HL-60 (cell line): ENCODE data around the gene DHX15.

ENCODE experiments used
- POLR2AphosphoS5 ChIP-seq: IDR thresholded peaks from 2 replicates; pipeline ENCODE4 v1.6.1; 2012; ENCODE audit warnings: low read depth
- TF ChIP-seq, protein P1 (sequence below): IDR thresholded peaks from one replicate; pipeline ENCODE4 v1.5.1; 2011; ENCODE audit warnings: low read length, control low read depth, inconsistent platforms; ENCODE audit not compliant: insufficient read depth
- TF ChIP-seq, protein P2 (sequence below): IDR thresholded peaks from 2 replicates; pipeline ENCODE4 v1.6.1; 2012; ENCODE audit warnings: low read depth; ENCODE audit not compliant: insufficient replicate concordance

DNA sequence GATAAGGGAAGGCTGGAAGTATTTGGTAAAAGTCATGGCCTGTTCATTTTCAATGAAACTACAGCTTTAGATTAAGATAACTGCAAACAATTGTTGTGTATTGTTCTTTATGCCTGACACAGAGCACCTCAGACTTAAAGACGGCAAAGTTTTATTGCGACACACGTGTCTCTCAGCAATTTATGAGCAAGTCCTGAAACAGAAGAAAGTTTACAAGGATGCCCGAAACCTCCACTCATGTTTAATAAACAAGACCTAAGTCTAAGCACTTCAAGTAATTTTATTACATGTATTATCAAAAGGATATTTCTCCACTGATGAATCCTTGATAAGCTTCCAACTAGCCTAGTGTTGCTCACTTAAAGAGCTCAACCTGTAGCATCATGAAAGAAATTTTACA is 51.0 kb downstream of the DHX15 start:
- TF ChIP-seq, protein P1, sequence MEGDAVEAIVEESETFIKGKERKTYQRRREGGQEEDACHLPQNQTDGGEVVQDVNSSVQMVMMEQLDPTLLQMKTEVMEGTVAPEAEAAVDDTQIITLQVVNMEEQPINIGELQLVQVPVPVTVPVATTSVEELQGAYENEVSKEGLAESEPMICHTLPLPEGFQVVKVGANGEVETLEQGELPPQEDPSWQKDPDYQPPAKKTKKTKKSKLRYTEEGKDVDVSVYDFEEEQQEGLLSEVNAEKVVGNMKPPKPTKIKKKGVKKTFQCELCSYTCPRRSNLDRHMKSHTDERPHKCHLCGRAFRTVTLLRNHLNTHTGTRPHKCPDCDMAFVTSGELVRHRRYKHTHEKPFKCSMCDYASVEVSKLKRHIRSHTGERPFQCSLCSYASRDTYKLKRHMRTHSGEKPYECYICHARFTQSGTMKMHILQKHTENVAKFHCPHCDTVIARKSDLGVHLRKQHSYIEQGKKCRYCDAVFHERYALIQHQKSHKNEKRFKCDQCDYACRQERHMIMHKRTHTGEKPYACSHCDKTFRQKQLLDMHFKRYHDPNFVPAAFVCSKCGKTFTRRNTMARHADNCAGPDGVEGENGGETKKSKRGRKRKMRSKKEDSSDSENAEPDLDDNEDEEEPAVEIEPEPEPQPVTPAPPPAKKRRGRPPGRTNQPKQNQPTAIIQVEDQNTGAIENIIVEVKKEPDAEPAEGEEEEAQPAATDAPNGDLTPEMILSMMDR: no peak
- TF ChIP-seq, protein P2, sequence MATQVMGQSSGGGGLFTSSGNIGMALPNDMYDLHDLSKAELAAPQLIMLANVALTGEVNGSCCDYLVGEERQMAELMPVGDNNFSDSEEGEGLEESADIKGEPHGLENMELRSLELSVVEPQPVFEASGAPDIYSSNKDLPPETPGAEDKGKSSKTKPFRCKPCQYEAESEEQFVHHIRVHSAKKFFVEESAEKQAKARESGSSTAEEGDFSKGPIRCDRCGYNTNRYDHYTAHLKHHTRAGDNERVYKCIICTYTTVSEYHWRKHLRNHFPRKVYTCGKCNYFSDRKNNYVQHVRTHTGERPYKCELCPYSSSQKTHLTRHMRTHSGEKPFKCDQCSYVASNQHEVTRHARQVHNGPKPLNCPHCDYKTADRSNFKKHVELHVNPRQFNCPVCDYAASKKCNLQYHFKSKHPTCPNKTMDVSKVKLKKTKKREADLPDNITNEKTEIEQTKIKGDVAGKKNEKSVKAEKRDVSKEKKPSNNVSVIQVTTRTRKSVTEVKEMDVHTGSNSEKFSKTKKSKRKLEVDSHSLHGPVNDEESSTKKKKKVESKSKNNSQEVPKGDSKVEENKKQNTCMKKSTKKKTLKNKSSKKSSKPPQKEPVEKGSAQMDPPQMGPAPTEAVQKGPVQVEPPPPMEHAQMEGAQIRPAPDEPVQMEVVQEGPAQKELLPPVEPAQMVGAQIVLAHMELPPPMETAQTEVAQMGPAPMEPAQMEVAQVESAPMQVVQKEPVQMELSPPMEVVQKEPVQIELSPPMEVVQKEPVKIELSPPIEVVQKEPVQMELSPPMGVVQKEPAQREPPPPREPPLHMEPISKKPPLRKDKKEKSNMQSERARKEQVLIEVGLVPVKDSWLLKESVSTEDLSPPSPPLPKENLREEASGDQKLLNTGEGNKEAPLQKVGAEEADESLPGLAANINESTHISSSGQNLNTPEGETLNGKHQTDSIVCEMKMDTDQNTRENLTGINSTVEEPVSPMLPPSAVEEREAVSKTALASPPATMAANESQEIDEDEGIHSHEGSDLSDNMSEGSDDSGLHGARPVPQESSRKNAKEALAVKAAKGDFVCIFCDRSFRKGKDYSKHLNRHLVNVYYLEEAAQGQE: no peak
- no peak for TF ChIP-seq POLR2AphosphoS5
